Caco-2 (cell line): ENCODE results near the gene RIC8A. TPM values are rescaled to one million over a fixed set of nuclear protein-coding genes. Genes with fewer than 3 reads are reported as not detected.

ENCODE experiments used
- BruUV-seq: library from RNA; stranded (reverse); fragments of 400-500 nt; replicated peaks from 2 replicates; lab custom pipeline; 2021; lab: Mats Ljungman, UMichigan
- CTCF ChIA-PET: fragments of 300-600 bp; sonication (Branson Sonifier 250); formaldehyde crosslinking; loops from one replicate; lab custom pipeline; 2022; ENCODE audit warnings: antibody characterized with exemption; lab: Charles Lee
- POLR2A ChIA-PET: fragments of 300-600 bp; sonication (Branson Sonifier 250); formaldehyde crosslinking; loops from one replicate; lab custom pipeline; 2022; ENCODE audit warnings: antibody characterized with exemption; lab: Charles Lee
- DNase-seq, 2 experiments: peaks; one replicate each; pipeline versions ENCODE4 v3.0.0 to v3.0.0-alpha.2; 2020 to 2022
- H3K27me3 ChIP-seq: replicated peaks from 2 replicates; pipeline ENCODE4 v1.6.0; 2011; ENCODE audit warnings: low read length; ENCODE audit not compliant: control insufficient read depth, insufficient read depth
- H3K36me3 ChIP-seq: 2 replicates; pipeline ENCODE4 v1.5.1; 2011; ENCODE audit warnings: low read length; ENCODE audit not compliant: control insufficient read depth, insufficient read depth
- H3K4me1 ChIP-seq: fragments of 250-450 bp; sonication (Bioruptor Pico); 2 replicates; pipeline ENCODE4 v1.5.1; 2020; ENCODE audit warnings: mild to moderate bottlenecking
- H3K4me3 ChIP-seq: 2 replicates; pipeline ENCODE4 v1.5.1; 2011; ENCODE audit warnings: low read depth, mild to moderate bottlenecking, control low read depth, low read length
- H3K9me3 ChIP-seq: fragments of 250-450 bp; sonication (Bioruptor Pico); 2 replicates; pipeline ENCODE4 v1.5.1; 2020; ENCODE audit warnings: mild to moderate bottlenecking, moderate library complexity
- H3K27ac Mint-ChIP-seq: one replicate; pipeline ENCODE4 v1.8.0; 2022; ENCODE audit warnings: mixed read lengths; ENCODE audit not compliant: unreplicated experiment
- H3K27me3 Mint-ChIP-seq: one replicate; pipeline ENCODE4 v1.8.0; 2022; ENCODE audit warnings: mixed read lengths; ENCODE audit not compliant: insufficient read depth, unreplicated experiment
- H3K36me3 Mint-ChIP-seq: one replicate; pipeline ENCODE4 v1.8.0; 2022; ENCODE audit warnings: mild to moderate bottlenecking, mixed read lengths; ENCODE audit not compliant: insufficient read depth, unreplicated experiment
- H3K4me1 Mint-ChIP-seq: one replicate; pipeline ENCODE4 v1.8.0; 2022; ENCODE audit warnings: low read depth, mixed read lengths; ENCODE audit not compliant: unreplicated experiment
- H3K4me3 Mint-ChIP-seq: one replicate; pipeline ENCODE4 v1.8.0; 2022; ENCODE audit warnings: mild to moderate bottlenecking, moderate library complexity, mixed read lengths; ENCODE audit not compliant: unreplicated experiment
- H3K9me3 Mint-ChIP-seq: one replicate; pipeline ENCODE4 v1.8.0; 2022; ENCODE audit warnings: mixed read lengths; ENCODE audit not compliant: unreplicated experiment
- intact Hi-C: fragments of 100-400 bp; cut with micrococcal nuclease; formaldehyde crosslinking; loops from one replicate; pipeline ENCODE4 v1.10.0; 2022; ENCODE audit not compliant: unreplicated experiment
- total RNA-seq: library from RNA; stranded (reverse); gene quantifications from 2 replicates; pipeline ENCODE4 v1.2.3, GENCODE V29; 2022
- TF ChIP-seq, protein P1 (sequence below), 2 experiments: fragments of 200-600 bp in 1 of 2; IDR thresholded peaks; 1 replicate in 1 of 2; 2 replicates in 1 of 2; pipeline versions ENCODE4 v1.5.1 to v1.8.0; 2011 to 2022; ENCODE audit warnings: antibody characterized with exemption in 1 of 2, control low read depth in 1 of 2, inconsistent platforms in 1 of 2, low read depth in 1 of 2, low read length in 1 of 2, mild to moderate bottlenecking in 1 of 2, moderate library complexity in 1 of 2; ENCODE audit not compliant: insufficient read depth in 1 of 2, severe bottlenecking in 1 of 2, unreplicated experiment in 1 of 2

RIC8A gene
- total RNA-seq, 1 experiment from 2014 or later: 97.1 TPM

DNA sequence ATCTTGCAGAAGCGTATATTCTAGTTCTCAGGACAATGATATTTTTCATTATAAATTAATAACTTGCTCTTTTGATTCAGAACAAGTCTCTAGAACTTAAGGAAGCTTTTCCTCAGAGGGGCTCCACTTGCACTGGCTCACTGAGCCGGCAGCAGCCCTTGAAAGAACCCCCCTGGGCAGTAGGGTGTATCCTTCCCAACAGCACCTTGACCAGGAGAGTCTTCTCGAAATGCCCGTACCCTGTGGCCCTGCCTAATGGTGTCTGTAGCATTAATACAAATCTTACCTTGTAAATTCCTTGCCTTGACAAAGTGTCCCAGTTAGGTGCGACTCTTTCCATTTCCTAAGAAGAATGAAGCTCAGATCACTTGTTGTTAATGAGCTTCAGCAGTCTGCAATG lies 42.8 kb downstream of the RIC8A start:
- no peaks in the 10 kb centered on the region for H3K4me1 Mint-ChIP-seq
- Histone ChIP-seq H3K9me3 (no peaks in the 10 kb centered on the region), H3K4me1 (no peaks in the 10 kb centered on the region), H3K36me3 (peaks cover 5% of the 10 kb centered on the region), H3K27me3 (no peaks in the 10 kb centered on the region), H3K4me3 (no peak overlapping the region)
- ChIA-PET CTCF (interaction anchor here (0.5 to 1.5 kb wide), 20 partner anchors 9 to 595 kb away, joined by 3 to 15 read pairs (median 4); partner anchors contain the start of genes ANO9, BET1L and RIC8A), POLR2A (interaction anchor here (0.5 to 1.2 kb wide), 3 partner anchors 35 to 105 kb away, joined by 3 to 5 read pairs (median 5); partner anchors contain the start of genes BET1L and RIC8A)
- intact Hi-C loops: no loop called here
- no peak for DNase-seq
- no peak overlapping the region for H3K27ac Mint-ChIP-seq
- BruUV-seq: no TSS peak
- TF ChIP-seq, protein P1, sequence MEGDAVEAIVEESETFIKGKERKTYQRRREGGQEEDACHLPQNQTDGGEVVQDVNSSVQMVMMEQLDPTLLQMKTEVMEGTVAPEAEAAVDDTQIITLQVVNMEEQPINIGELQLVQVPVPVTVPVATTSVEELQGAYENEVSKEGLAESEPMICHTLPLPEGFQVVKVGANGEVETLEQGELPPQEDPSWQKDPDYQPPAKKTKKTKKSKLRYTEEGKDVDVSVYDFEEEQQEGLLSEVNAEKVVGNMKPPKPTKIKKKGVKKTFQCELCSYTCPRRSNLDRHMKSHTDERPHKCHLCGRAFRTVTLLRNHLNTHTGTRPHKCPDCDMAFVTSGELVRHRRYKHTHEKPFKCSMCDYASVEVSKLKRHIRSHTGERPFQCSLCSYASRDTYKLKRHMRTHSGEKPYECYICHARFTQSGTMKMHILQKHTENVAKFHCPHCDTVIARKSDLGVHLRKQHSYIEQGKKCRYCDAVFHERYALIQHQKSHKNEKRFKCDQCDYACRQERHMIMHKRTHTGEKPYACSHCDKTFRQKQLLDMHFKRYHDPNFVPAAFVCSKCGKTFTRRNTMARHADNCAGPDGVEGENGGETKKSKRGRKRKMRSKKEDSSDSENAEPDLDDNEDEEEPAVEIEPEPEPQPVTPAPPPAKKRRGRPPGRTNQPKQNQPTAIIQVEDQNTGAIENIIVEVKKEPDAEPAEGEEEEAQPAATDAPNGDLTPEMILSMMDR (IDR thresholded peaks at IDR 0.05; ENCODE audit: insufficient read depth in 1 of 2, low read depth in 1 of 2, low read length in 1 of 2, severe bottlenecking in 1 of 2, unreplicated experiment in 1 of 2): no peak
- peaks cover 78% of the 10 kb centered on the region for H3K36me3 Mint-ChIP-seq
- H3K9me3 Mint-ChIP-seq: peaks cover under 1% of the 10 kb centered on the region
- no peak overlapping the region for H3K4me3 Mint-ChIP-seq
- H3K27me3 Mint-ChIP-seq: no peaks in the 10 kb centered on the region

DNA sequence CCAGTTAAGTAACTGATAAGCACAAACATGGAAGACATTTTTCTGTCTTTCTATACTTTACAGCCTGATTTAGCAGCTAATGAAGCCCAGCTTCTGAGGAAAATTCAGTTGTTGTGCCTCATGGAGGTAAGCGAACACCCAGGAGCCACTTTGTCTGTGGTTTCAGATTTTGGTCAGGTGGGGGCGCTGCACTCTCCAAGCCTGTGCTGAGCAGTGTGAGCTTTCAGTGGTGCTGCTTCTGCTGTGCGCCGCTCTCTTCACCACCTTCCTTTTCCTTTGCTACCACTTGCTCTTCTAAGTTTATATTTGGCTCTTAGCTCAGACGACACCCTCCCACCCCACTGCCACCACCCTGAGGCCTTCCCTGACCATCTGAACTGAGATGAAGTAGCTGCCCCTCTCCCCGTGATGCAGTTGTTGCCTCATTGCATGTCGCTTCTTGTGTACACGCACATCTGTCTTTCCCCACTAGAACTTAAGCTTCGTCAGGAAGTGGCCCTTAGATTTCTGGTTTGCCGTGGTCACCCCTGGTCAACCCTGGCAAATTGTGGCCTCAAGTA lies 43.3 kb downstream of the RIC8A start:
- CTCF ChIA-PET: interaction anchor here (0.5 to 1.5 kb wide), 20 partner anchors 8 to 594 kb away, joined by 3 to 15 read pairs (median 4); partner anchors contain the start of genes ANO9, BET1L and RIC8A
- Histone ChIP-seq H3K27me3 (no peaks in the 10 kb centered on the region), H3K36me3 (peaks cover 5% of the 10 kb centered on the region), H3K4me1 (no peaks in the 10 kb centered on the region), H3K9me3 (no peaks in the 10 kb centered on the region), H3K4me3 (no peak overlapping the region)
- intact Hi-C loops: no loop called here
- Mint-ChIP-seq H3K4me3 (no peak overlapping the region), H3K36me3 (peaks cover 76% of the 10 kb centered on the region), H3K4me1 (no peaks in the 10 kb centered on the region), H3K9me3 (peaks cover 6% of the 10 kb centered on the region), H3K27me3 (no peaks in the 10 kb centered on the region), H3K27ac (no peak overlapping the region)
- BruUV-seq: no TSS peak
- POLR2A ChIA-PET: interaction anchor here (0.5 to 1.2 kb wide), 4 partner anchors 34 to 143 kb away, joined by 3 to 7 read pairs (median 5); partner anchors contain the start of genes BET1L, PKP3 and RIC8A
- TF ChIP-seq, protein P1 (IDR thresholded peaks at IDR 0.05; ENCODE audit: insufficient read depth in 1 of 2, low read depth in 1 of 2, low read length in 1 of 2, severe bottlenecking in 1 of 2, unreplicated experiment in 1 of 2): peak; percentile 54 to 66
- DNase-seq: peak; percentile 57 to 73

DNA sequence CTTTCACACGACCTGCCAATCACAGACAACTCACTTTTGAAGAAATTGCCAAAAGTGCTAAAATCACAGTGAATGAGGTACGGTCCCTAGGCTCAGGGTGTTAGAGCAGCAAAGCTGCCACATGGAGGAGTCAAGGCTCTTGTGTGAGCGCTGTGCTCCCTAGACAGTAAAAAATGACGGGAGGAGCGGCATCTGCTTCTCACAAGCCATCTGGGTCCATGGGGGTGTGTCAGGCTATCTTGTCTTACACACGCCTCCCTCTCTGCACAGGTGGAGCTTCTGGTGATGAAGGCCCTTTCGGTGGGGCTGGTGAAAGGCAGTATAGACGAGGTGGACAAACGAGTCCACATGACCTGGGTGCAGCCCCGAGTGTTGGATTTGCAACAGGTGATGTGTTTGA lies 44.0 kb downstream of the RIC8A start:
- Mint-ChIP-seq H3K4me1 (no peaks in the 10 kb centered on the region), H3K4me3 (no peak overlapping the region), H3K36me3 (peaks cover 71% of the 10 kb centered on the region), H3K9me3 (peaks cover 9% of the 10 kb centered on the region), H3K27ac (no peak overlapping the region), H3K27me3 (no peaks in the 10 kb centered on the region)
- Histone ChIP-seq H3K4me3 (no peak overlapping the region), H3K4me1 (no peaks in the 10 kb centered on the region), H3K36me3 (peaks cover 5% of the 10 kb centered on the region), H3K27me3 (no peaks in the 10 kb centered on the region), H3K9me3 (no peaks in the 10 kb centered on the region)
- BruUV-seq: no TSS peak
- DNase-seq: no peak
- intact Hi-C loops: no loop called here
- ChIA-PET POLR2A (interaction anchor here (0.8 to 1.2 kb wide), 3 partner anchors 10 to 142 kb away, joined by 3 to 7 read pairs (median 5); partner anchors contain the start of gene PKP3), CTCF (interaction anchor here (1.2 to 1.5 kb wide), 3 partner anchors 14 to 54 kb away, joined by 3 to 7 read pairs (median 6); no protein-coding TSS in a partner anchor)
- TF ChIP-seq, protein P1 (IDR thresholded peaks at IDR 0.05; ENCODE audit: insufficient read depth in 1 of 2, low read depth in 1 of 2, low read length in 1 of 2, severe bottlenecking in 1 of 2, unreplicated experiment in 1 of 2): no peak
